Measurements from ENCODE around the gene ZNF469. TPM values are rescaled to one million over a fixed set of nuclear protein-coding genes. Genes with fewer than 3 reads are reported as not detected.

Gene ZNF469
- polyA plus RNA-seq, 4 donors: under 0.01 to 0.64 (median 0.30) TPM; not detected in 1

DNA sequence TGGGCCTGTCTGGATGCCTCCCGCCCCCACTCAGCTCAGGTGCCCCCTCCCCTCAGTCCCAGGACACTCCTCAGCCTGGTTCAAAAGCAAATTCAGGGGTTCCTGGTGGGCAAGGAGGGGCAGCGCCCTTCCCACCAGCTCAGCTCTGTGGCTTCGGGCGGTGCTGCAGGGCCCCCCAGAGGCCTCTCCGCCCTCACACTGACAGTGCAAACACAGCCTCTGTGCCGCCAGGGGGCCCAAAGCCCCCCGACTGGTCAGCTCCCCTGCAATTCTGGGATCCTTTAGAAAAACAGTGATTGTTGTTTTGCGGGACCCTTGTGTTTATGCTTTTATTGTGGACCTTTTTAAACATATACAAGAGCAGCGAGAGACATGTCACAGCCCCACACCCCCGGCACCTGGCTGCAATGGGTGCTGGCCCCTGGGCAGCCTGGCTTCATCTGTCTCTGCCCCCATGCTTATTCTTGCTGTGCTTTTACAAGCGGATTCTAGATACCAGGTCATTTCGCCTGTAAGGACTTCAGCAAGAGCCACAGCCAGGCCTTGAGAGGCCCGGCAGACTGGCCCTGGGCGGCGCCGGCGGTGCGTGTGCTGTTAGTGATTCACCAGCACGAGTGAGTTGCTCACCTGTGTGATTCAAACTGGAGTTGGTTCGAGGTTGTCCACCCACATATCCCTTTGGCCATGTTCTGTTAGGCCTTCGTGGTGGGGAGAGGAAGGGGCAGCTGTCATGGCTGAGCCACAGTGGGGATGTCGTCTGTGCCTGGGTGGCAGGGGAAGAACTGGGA is 21.2 kb downstream of the ZNF469 start:
- Histone ChIP-seq H3K4me3 (ENCODE audit: low read depth in 1 of 3, low read length in 3 of 3) (no peak overlapping the region), H3K36me3 (ENCODE audit: control insufficient read depth in 3 of 3, insufficient read depth in 2 of 3, low read depth in 1 of 3, low read length in 3 of 3) (no peaks in the 10 kb centered on the region), H3K27ac (ENCODE audit: low read depth in 1 of 3, low read length in 2 of 3) (no peak overlapping the region), H3K9me3 (ENCODE audit: control insufficient read depth in 2 of 2, insufficient read depth in 1 of 2, low read depth in 1 of 2, low read length in 1 of 2) (no peaks in the 10 kb centered on the region), H3K4me1 (ENCODE audit: control insufficient read depth in 3 of 3, insufficient read depth in 2 of 3, low read depth in 1 of 3, low read length in 2 of 3) (no peaks in the 10 kb centered on the region), H3K27me3 (ENCODE audit: control insufficient read depth in 3 of 3, insufficient read depth in 3 of 3, low read length in 3 of 3) (peaks cover 0 to 12% (median 0%) of the 10 kb centered on the region in 3 donors)
- 64 to 80% (median 66%) methylated on average over 22 of the region's 22 CpGs for WGBS, 3 donors
- FAIRE-seq (no peak), DNase-seq (no peak)

DNA sequence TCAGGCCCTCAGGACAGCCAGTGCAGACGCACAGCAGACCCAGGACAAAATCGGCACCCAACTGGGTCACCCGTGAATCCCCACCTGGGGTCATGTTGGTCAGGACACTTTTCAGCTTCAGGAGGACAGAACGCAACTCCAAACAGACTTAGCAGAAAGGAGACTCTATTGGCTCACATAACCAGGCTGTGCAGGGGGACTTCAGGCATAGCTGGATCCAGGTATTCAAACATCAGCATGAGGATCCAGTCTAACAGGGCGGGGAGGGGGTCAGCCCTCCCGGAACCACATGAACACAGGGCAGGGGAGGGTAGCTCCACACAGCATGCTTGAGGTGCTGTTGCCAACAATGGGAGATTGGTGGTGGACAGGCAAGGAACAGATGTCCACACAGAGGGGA is 22.0 kb downstream of the ZNF469 start:
- no peaks in the 10 kb centered on the region for H3K36me3 ChIP-seq (ENCODE audit: control insufficient read depth in 3 of 3, insufficient read depth in 2 of 3, low read depth in 1 of 3, low read length in 3 of 3)
- FAIRE-seq (no peak), DNase-seq (no peak)
- no peak overlapping the region for H3K27ac ChIP-seq (ENCODE audit: low read depth in 1 of 3, low read length in 2 of 3)
- peaks cover 0 to 12% (median 0%) of the 10 kb centered on the region in 3 donors for H3K27me3 ChIP-seq (ENCODE audit: control insufficient read depth in 3 of 3, insufficient read depth in 3 of 3, low read length in 3 of 3)
- H3K9me3 ChIP-seq (ENCODE audit: control insufficient read depth in 2 of 2, insufficient read depth in 1 of 2, low read depth in 1 of 2, low read length in 1 of 2): no peaks in the 10 kb centered on the region
- WGBS, 3 donors: 79 to 91% (median 81%) methylated on average over 6 of the region's 6 CpGs
- H3K4me3 ChIP-seq (ENCODE audit: low read depth in 1 of 3, low read length in 3 of 3): no peak overlapping the region
- no peaks in the 10 kb centered on the region for H3K4me1 ChIP-seq (ENCODE audit: control insufficient read depth in 3 of 3, insufficient read depth in 2 of 3, low read depth in 1 of 3, low read length in 2 of 3)

DNA sequence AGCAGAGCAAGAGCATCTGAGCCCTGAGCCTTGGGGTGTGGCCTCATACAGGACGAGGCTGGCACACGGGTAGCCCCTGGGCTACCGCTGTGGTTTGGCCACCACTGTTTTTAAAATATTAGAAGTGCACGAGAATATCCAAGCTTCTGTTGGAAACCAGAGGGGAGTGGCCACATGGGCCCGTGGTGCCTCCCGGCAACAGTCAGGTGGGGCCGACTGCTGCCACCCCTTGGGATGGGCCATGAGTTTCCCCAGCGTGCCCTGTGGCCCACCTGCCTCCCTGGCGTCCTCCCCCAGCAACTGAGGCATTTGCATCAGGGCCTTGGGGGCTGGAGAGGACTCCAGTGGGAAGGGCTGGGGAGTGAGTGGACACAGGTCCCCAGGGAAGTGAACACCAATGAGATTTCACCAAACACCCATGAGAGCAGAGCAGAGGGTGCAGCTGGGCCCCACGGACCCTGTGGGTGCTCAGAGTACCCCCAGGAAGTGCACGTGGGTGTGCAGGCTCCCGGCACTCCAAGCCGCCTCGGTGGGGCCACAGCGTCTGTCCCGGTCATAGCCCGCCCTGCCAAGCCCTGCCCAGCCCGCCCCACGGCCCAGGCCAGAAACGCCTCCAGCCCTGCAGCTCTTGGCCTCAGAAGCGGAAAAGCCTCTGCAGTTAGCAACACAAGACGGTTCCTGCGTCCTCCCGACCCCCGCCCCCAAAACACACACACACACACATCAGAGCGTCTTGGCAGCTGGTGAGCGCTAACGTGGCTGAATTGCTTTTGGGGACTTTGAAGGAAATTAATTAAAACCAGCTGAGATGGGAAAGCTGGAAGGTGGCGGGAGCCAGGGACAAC is 22.7 kb downstream of the ZNF469 start:
- WGBS, 3 donors: 36 to 54% (median 39%) methylated on average over 22 to 29 of the region's 29 CpGs
- Histone ChIP-seq H3K36me3 (ENCODE audit: control insufficient read depth in 3 of 3, insufficient read depth in 2 of 3, low read depth in 1 of 3, low read length in 3 of 3) (no peaks in the 10 kb centered on the region), H3K9me3 (ENCODE audit: control insufficient read depth in 2 of 2, insufficient read depth in 1 of 2, low read depth in 1 of 2, low read length in 1 of 2) (no peaks in the 10 kb centered on the region), H3K4me1 (ENCODE audit: control insufficient read depth in 3 of 3, insufficient read depth in 2 of 3, low read depth in 1 of 3, low read length in 2 of 3) (no peaks in the 10 kb centered on the region), H3K27ac (ENCODE audit: low read depth in 1 of 3, low read length in 2 of 3) (no peak overlapping the region), H3K27me3 (ENCODE audit: control insufficient read depth in 3 of 3, insufficient read depth in 3 of 3, low read length in 3 of 3) (peaks cover 0 to 12% (median 0%) of the 10 kb centered on the region in 3 donors), H3K4me3 (ENCODE audit: low read depth in 1 of 3, low read length in 3 of 3) (no peak overlapping the region)
- FAIRE-seq: no peak
- no peak for DNase-seq

DNA sequence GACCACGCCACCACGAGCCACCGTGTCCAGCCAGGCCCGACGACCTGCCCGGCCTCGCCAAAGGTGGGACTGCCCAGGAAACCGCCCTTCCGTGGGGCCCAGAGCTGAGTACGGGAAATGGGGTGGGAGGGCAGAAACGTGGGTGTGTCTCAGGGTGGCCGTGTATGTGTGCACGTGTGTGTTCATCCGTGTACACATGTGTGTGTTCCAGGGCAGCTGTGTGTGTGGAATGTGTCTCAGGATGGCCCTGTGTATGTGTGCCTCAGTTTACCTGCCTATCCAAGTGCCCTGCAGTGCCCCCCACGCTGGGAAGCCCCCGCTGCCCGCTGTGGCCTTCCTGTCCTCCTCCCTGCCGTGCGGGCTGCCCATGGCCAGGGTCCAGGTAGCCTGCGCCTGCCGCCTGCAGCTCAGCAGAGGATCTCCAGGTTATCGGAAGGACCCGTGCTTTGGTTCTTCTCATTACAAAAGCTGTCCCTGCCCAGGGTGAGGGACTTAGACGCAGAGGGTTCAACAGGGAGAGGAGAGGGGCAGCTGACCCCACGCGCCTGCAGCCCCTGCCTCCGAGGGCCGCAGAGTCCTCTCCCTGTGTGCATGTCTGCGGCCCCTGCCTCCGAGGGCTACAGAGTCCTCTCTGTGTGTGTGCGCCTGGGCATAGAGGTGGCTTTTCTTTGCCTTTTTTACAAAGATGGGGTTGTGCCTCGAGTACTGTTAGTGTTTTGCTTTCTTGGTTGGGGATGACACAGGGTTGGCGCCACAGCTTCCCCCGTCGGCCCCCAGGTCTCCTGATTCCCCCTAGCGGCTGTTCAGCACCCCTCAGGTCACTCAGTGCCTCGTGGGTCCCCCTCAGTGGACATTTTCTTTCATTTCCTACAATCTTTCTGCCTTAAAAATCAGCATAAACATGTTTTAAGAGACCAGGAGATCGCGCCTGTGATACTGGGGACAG is 23.6 kb downstream of the ZNF469 start:
- 67 to 74% (median 73%) methylated on average over 39 of the region's 39 CpGs for WGBS, 3 donors
- Histone ChIP-seq H3K4me3 (ENCODE audit: low read depth in 1 of 3, low read length in 3 of 3) (no peak overlapping the region), H3K9me3 (ENCODE audit: control insufficient read depth in 2 of 2, insufficient read depth in 1 of 2, low read depth in 1 of 2, low read length in 1 of 2) (no peaks in the 10 kb centered on the region), H3K27me3 (ENCODE audit: control insufficient read depth in 3 of 3, insufficient read depth in 3 of 3, low read length in 3 of 3) (peaks cover 0 to 12% (median 0%) of the 10 kb centered on the region in 3 donors), H3K4me1 (ENCODE audit: control insufficient read depth in 3 of 3, insufficient read depth in 2 of 3, low read depth in 1 of 3, low read length in 2 of 3) (no peaks in the 10 kb centered on the region), H3K27ac (ENCODE audit: low read depth in 1 of 3, low read length in 2 of 3) (no peak overlapping the region), H3K36me3 (ENCODE audit: control insufficient read depth in 3 of 3, insufficient read depth in 2 of 3, low read depth in 1 of 3, low read length in 3 of 3) (no peaks in the 10 kb centered on the region)
- DNase-seq (no peak), FAIRE-seq (no peak)

DNA sequence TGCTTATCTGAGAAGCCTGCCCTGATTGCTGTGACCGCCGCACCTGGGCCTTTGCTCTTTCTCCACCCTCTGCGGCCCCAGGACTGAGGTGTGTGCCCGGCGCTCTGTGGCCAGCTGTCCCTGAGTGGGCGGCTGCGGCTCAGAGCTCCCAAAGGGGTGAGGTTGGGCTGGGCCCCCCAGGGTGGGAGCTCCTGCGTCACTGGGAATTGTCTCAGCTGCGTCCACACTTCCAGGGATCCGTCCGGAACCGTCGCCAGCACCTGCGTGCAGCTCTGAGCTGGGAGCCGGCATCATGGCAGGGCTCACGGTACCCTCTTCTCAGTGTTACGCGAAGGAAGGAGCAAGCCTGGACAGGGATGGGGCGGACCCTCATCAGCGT is 24.3 kb downstream of the ZNF469 start:
- 79 to 89% (median 84%) methylated on average over 20 of the region's 20 CpGs for WGBS, 3 donors
- no peak for DNase-seq
- no peaks in the 10 kb centered on the region for H3K4me1 ChIP-seq (ENCODE audit: control insufficient read depth in 3 of 3, insufficient read depth in 2 of 3, low read depth in 1 of 3, low read length in 2 of 3)
- no peak overlapping the region for H3K4me3 ChIP-seq (ENCODE audit: low read depth in 1 of 3, low read length in 3 of 3)
- H3K9me3 ChIP-seq (ENCODE audit: control insufficient read depth in 2 of 2, insufficient read depth in 1 of 2, low read depth in 1 of 2, low read length in 1 of 2): no peaks in the 10 kb centered on the region
- FAIRE-seq: no peak
- H3K36me3 ChIP-seq (ENCODE audit: control insufficient read depth in 3 of 3, insufficient read depth in 2 of 3, low read depth in 1 of 3, low read length in 3 of 3): no peaks in the 10 kb centered on the region
- H3K27me3 ChIP-seq (ENCODE audit: control insufficient read depth in 3 of 3, insufficient read depth in 3 of 3, low read length in 3 of 3): peaks cover 0 to 12% (median 0%) of the 10 kb centered on the region in 3 donors
- H3K27ac ChIP-seq (ENCODE audit: low read depth in 1 of 3, low read length in 2 of 3): no peak overlapping the region

DNA sequence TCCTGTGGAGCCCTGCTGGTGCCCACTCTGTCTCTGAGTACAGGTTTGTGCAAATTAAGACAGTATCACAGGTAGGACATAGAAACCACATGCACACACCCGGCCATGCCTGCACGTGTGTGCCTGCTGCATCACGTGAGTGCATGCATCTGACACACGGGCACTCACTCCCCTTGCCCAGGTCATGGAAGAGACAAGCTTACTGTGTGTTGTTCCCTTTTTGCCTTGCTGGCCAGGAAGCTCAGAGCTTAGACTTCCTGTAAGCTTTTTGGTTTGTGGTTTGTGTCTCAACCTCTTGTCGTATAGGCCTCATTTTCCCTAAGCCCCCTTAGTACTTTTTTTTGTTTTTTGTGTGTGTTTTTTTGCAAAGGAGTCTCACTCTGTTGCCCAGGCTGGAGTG is 25.0 kb downstream of the ZNF469 start:
- 50 to 73% (median 72%) methylated on average over 5 of the region's 5 CpGs for WGBS, 3 donors
- Histone ChIP-seq H3K27me3 (ENCODE audit: control insufficient read depth in 3 of 3, insufficient read depth in 3 of 3, low read length in 3 of 3) (peaks cover 0 to 12% (median 0%) of the 10 kb centered on the region in 3 donors), H3K4me3 (ENCODE audit: low read depth in 1 of 3, low read length in 3 of 3) (no peak overlapping the region), H3K4me1 (ENCODE audit: control insufficient read depth in 3 of 3, insufficient read depth in 2 of 3, low read depth in 1 of 3, low read length in 2 of 3) (no peaks in the 10 kb centered on the region), H3K27ac (ENCODE audit: low read depth in 1 of 3, low read length in 2 of 3) (no peak overlapping the region), H3K9me3 (ENCODE audit: control insufficient read depth in 2 of 2, insufficient read depth in 1 of 2, low read depth in 1 of 2, low read length in 1 of 2) (no peaks in the 10 kb centered on the region), H3K36me3 (ENCODE audit: control insufficient read depth in 3 of 3, insufficient read depth in 2 of 3, low read depth in 1 of 3, low read length in 3 of 3) (no peaks in the 10 kb centered on the region)
- DNase-seq (no peak), FAIRE-seq (no peak)

DNA sequence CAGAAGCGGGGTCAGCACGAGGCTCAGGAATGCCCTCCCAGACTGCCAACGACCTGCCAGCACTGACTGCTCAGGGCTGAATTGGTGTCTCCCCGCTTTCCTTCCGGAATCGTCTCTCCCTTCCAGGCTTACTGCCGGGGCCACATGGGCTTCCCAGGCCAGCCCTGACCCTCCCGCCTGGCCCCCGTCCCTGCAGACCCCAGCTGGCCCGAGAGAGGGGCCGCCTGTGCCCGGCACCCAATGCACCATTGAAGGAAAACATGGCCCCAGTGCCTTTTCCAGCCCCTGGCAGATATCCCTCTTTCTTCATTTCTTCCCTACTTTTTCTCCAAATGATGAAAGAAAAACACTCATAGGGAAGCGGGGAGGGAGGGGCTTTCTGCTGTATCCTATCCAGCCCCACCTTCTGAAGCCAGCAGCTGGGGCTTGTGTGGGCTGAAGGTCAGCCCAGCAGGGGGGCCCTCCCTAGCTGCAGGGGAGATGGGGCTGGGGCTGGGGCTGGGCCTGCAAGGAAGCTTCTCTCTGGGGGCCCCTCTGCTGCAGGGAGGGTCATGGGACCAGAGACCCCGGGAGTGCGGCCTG is 25.9 kb downstream of the ZNF469 start:
- DNase-seq (no peak), FAIRE-seq (no peak)
- H3K36me3 ChIP-seq (ENCODE audit: control insufficient read depth in 3 of 3, insufficient read depth in 2 of 3, low read depth in 1 of 3, low read length in 3 of 3): no peaks in the 10 kb centered on the region
- no peaks in the 10 kb centered on the region for H3K4me1 ChIP-seq (ENCODE audit: control insufficient read depth in 3 of 3, insufficient read depth in 2 of 3, low read depth in 1 of 3, low read length in 2 of 3)
- peaks cover 0 to 12% (median 0%) of the 10 kb centered on the region in 3 donors for H3K27me3 ChIP-seq (ENCODE audit: control insufficient read depth in 3 of 3, insufficient read depth in 3 of 3, low read length in 3 of 3)
- no peak overlapping the region for H3K27ac ChIP-seq (ENCODE audit: low read depth in 1 of 3, low read length in 2 of 3)
- no peaks in the 10 kb centered on the region for H3K9me3 ChIP-seq (ENCODE audit: control insufficient read depth in 2 of 2, insufficient read depth in 1 of 2, low read depth in 1 of 2, low read length in 1 of 2)
- WGBS, 3 donors: 77 to 82% (median 79%) methylated on average over 15 of the region's 15 CpGs
- H3K4me3 ChIP-seq (ENCODE audit: low read depth in 1 of 3, low read length in 3 of 3): no peak overlapping the region
